Activated B cell treated with CpG ODN at 0.5 μM for 24 hours (primary cell): ENCODE measurements around the gene PCP4L1. TPM values are rescaled to one million over a fixed set of nuclear protein-coding genes. Genes with fewer than 3 reads are reported as not detected.
"Not testable (repeated sequence)": the region's sequence is repeated elsewhere in the genome, so short reads cannot be mapped to it uniquely, and the experiment has no call there.

Source experiments
- ATAC-seq: fragments of 200-7000 bp; cut with Tn5 transposase; one replicate; pipeline ENCODE4 v1.10.0; 2021; ENCODE audit warnings: low read depth, mild to moderate bottlenecking, moderate library complexity
- CTCF ChIA-PET: fragments of 350-600 bp; sonication (Branson Sonifier 250); formaldehyde crosslinking; loops from one replicate; lab custom pipeline; 2021; ENCODE audit warnings: antibody characterized with exemption; lab: Charles Lee
- POLR2A ChIA-PET: fragments of 350-600 bp; sonication (Branson Sonifier 250); formaldehyde crosslinking; loops from one replicate; lab custom pipeline; 2021; ENCODE audit warnings: antibody characterized with exemption; lab: Charles Lee
- DNase-seq: peaks from one replicate; pipeline ENCODE4 v3.0.0; 2022
- H3K27ac Mint-ChIP-seq: one replicate; pipeline ENCODE4 v1.8.0; 2020; ENCODE audit warnings: mixed read lengths
- H3K27me3 Mint-ChIP-seq: one replicate; pipeline ENCODE4 v1.8.0; 2021; ENCODE audit warnings: mixed read lengths
- H3K36me3 Mint-ChIP-seq: one replicate; pipeline ENCODE4 v1.8.0; 2021; ENCODE audit warnings: low read depth, mixed read lengths
- H3K4me1 Mint-ChIP-seq: one replicate; pipeline ENCODE4 v1.8.0; 2021; ENCODE audit warnings: mixed read lengths
- H3K4me3 Mint-ChIP-seq: one replicate; pipeline ENCODE4 v1.8.0; 2020; ENCODE audit warnings: mild to moderate bottlenecking, mixed read lengths
- H3K9me3 Mint-ChIP-seq: one replicate; pipeline ENCODE4 v1.8.0; 2020; ENCODE audit warnings: mixed read lengths
- CTCF ChIP-seq: fragments of 200-600 bp; IDR thresholded peaks from one replicate; pipeline ENCODE4 v1.8.0; 2022; ENCODE audit warnings: antibody characterized with exemption, mild to moderate bottlenecking
- intact Hi-C: fragments of 100-400 bp; cut with micrococcal nuclease; formaldehyde crosslinking; loops from one replicate; pipeline ENCODE4 v1.15.1; 2024
- total RNA-seq: library from RNA; stranded (reverse); gene quantifications from 2 replicates; pipeline ENCODE4 v1.2.3, GENCODE V29; 2022

Gene PCP4L1
- total RNA-seq, 1 donor from 2014 or later: not detected

DNA sequence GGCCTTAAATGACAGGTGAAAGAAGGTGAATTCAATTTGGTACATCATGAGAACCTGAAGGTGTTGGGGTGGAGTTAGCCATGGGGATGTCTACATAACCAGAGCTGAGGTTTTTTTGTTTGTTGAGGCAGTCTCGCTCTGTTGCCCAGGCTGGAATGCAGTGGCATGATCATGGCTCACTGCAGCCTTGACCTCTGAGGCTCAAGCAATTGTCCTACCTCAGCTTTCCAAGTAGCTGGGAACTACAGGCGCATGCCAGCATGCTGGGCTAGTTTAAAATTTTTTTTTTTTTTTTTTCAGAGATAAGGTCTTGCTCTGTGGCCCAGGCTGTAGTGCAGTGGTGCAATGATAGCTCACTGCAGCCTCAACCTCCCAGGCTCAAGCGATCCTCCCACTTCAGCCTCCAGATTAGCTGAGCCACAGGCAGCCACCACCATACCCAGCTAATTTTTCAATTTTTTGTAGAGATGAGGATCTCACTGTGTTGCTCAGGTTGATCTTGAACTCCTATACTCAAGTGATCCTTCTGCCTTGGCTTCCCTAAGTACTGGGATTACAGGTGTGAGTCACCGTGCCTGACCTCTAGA lies 53.1 kb downstream of the PCP4L1 start:
- Mint-ChIP-seq H3K4me1 (peaks cover 36% of the 10 kb centered on the region), H3K9me3 (no peaks in the 10 kb centered on the region), H3K4me3 (no peak overlapping the region), H3K36me3 (peaks cover 12% of the 10 kb centered on the region), H3K27me3 (no peaks in the 10 kb centered on the region), H3K27ac (no peak overlapping the region)
- ATAC-seq (no peak), DNase-seq (no peak)
- ChIA-PET CTCF (no interaction called here), POLR2A (interaction anchor here (0.7 kb wide), 1 partner anchor 40 kb away, joined by 3 read pairs; no protein-coding TSS in a partner anchor)
- TF ChIP-seq CTCF: no peak
- intact Hi-C loops: no loop called here

- Mint-ChIP-seq H3K27ac (peak overlapping the region; percentile 98), H3K27me3 (no peaks in the 10 kb centered on the region), H3K4me3 (peak overlapping the region; percentile 98), H3K36me3 (peaks cover 16% of the 10 kb centered on the region), H3K9me3 (no peaks in the 10 kb centered on the region), H3K4me1 (peaks cover 21% of the 10 kb centered on the region)
- ChIA-PET CTCF (interaction anchor here (0.5 to 2.1 kb wide), 4 partner anchors 8 to 131 kb away, joined by 3 to 7 read pairs (median 3); partner anchors contain the start of gene TOMM40L), POLR2A (interaction anchor here (0.9 to 2.2 kb wide), 11 partner anchors 8 to 196 kb away, joined by 3 to 22 read pairs (median 6); partner anchors contain the start of genes NDUFS2, NIT1, PFDN2 and PPOX)
- intact Hi-C loops: loop anchor here (1.0 to 2.0 kb wide), 4 partner anchors 7 to 111 kb away; partner anchors contain the start of genes CFAP126 and NDUFS2
- peak; percentile 22 for ATAC-seq
- DNase-seq: no peak
- TF ChIP-seq CTCF: no peak
Measured at GRCh38 chr1:161313554-161314200, 55.1 kb downstream of the PCP4L1 start.

DNA sequence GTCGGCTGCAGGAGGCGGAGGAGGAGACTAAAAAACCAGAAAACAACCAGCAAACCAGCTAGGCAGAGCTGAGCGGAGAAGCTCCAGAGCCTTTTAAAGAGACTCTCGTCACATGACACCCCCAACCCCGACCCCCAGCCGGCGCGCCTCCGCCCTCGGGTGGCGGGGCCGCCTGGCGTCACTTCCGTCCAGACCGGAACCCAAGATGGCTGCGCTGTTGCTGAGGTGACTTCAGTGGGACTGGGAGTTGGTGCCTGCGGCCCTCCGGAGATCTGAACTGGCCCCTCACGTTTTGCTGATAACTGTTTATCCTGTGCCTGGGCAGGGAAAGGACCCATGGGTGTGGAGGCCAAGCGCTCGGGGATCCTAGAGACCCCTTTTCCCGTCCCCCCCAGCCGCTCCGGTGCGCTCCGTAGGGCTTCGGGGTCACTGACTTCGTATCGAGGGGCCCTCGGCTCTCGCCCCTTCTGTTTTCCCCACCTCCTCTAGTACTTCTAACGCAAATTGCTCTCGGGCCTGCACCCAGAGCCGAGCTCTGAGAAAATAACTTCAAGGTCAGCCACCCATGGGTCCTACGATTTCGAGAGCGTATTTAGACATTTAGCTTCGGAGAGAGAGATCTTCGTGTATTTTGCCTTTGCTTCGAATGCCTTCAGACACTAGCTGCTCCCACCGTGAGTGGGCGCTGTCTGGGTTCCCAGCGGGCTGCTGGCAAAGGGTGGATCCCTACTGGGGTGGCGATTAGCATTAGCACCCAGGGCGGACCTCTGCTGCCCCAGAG lies 55.8 kb downstream of the PCP4L1 start, which contains the start of gene SDHC:
Gene SDHC (plus strand): TSS at position 181 of the 781 bp plus-strand sequence. CDS start 25 bp downstream, at position 206.
- intact Hi-C loops: loop anchor here (1.0 to 2.0 kb wide), 4 partner anchors 8 to 112 kb away; partner anchors contain the start of genes CFAP126 and NDUFS2
- TF ChIP-seq CTCF: no peak
- ChIA-PET POLR2A (interaction anchor here (0.6 to 2.2 kb wide), 12 partner anchors 8 to 197 kb away, joined by 3 to 22 read pairs (median 6); partner anchors contain the start of genes NDUFS2, NIT1, PFDN2 and PPOX), CTCF (interaction anchor here (0.5 to 2.1 kb wide), 4 partner anchors 9 to 131 kb away, joined by 3 to 7 read pairs (median 3); partner anchors contain the start of gene TOMM40L)
- peak; percentile 97 for ATAC-seq
- DNase-seq: peak; percentile 83
- Mint-ChIP-seq H3K9me3 (no peaks in the 10 kb centered on the region), H3K4me3 (peak within 1 kb of the TSS; percentile 98), H3K27ac (peak within 1 kb of the TSS; percentile 98), H3K4me1 (peaks cover 21% of the 10 kb centered on the region), H3K27me3 (no peaks in the 10 kb centered on the region), H3K36me3 (peaks cover 16% of the 10 kb centered on the region)

GRCh38 chr1:161315841-161316674 lies 57.5 kb downstream of the PCP4L1 start:
- ATAC-seq, H3K27me3 Mint-ChIP-seq, H3K27ac Mint-ChIP-seq, H3K9me3 Mint-ChIP-seq, CTCF ChIA-PET, DNase-seq: not testable (repeated sequence)
- Mint-ChIP-seq H3K4me1 (peaks cover 21% of the 10 kb centered on the region), H3K36me3 (peaks cover 19% of the 10 kb centered on the region), H3K4me3 (peak overlapping the region; percentile 20)
- POLR2A ChIA-PET: interaction anchor here (2.1 kb wide), 1 partner anchor 10 kb away, joined by 22 read pairs; no protein-coding TSS in a partner anchor
- intact Hi-C loops: loop anchor here (2.0 kb wide), 1 partner anchor 51 kb away; the partner anchor contains the start of gene CFAP126
